Endometrial microvascular endothelial cells (primary cell): ENCODE data around the gene SLC35E1. TPM values are rescaled to one million over a fixed set of nuclear protein-coding genes. Genes with fewer than 3 reads are reported as not detected.

Experiments
- in situ Hi-C: cut with HindIII; loops from 2 replicates; pipeline ENCODE4 v1.10.0; 2017; ENCODE audit warnings: low sequenced_read_pairs, low pct_unique_long_range_greater_than_20kb; ENCODE audit errors: inconsistent ontology term
- total RNA-seq: library from RNA; depleted of rRNA; stranded (reverse); fragments of >200 nt; gene quantifications from one replicate; pipeline ENCODE4 v1.2.3, GENCODE V29; 2015; ENCODE audit errors: inconsistent ontology term

Gene SLC35E1
- 31.7 TPM for total RNA-seq

DNA sequence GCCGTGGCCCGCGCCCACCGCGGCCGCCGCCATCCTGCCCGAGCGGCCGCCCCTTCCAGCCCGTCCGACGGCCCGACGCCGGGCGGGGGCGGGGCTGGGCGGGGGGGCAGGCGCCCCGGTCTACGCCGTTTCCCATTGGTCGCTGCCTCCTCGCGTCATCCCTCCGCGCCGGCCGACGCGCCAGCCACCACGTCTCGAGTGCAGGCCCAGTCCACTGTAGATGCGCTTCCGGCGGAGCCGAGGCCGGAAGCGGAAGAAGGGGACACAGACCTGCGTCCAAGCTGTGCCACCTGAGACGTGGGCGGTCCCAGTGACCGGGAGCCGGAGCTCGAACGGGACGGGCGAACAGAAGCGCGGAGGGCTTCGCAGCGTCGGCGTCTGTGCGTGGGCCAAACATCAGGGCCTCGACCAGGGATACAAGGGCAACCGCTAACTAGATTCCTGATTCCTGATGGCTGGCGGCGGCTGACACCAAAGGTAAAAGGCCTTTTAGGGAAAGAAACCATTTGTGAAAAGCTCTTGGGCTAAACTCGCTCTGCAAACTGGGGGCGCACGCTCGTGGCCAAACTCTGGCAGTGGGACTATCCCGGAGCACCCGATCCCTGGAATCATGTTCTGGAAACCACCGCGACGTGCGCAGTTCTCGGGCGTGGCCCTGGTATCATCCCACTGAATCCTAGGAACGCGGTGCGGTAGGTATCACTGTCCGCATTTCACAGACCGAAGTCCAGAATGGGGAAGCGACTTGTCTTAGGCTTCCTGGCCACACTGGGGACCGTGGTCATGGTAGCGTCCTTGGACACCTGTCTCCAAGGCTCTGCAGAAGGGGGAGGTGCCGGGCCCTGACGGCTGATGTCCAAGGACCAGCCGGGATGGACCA, at the start of gene SLC35E1:
Gene SLC35E1 (minus strand): TSS at position 84 of the 880 bp plus-strand sequence. CDS start 51 bp downstream, at position 33.
- in situ Hi-C loops: no loop called here

DNA sequence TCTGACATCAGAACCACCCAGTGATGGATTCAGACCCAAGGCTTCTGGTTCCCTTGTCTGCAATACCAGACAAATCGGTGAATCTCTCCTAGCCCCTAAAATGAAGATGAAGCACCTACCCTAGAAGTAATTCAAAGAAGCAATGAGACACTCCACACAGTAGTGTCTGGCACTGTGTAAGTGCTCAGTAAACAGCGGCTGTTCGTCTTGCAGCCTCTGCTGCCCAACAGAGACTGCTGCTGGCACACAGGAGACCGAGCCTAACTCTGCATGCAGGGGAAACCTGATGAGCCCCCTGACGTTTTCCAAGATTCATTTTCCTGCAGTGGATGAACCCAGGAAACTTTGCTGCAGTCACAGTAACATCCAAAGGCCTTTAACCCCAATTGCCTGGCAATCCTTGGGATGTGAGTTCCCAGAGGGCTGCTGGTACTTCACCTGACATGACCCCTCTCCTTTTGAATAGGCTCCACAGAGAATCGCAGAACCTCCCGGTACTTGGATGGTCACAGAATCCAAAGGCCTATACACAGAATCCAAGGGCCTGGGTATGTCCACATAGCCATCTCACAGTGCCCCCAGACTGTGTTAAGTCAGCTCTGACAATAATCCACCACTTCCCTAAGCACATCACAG, 49.1 kb upstream of the SLC35E1 start:
- in situ Hi-C loops: no loop called here

DNA sequence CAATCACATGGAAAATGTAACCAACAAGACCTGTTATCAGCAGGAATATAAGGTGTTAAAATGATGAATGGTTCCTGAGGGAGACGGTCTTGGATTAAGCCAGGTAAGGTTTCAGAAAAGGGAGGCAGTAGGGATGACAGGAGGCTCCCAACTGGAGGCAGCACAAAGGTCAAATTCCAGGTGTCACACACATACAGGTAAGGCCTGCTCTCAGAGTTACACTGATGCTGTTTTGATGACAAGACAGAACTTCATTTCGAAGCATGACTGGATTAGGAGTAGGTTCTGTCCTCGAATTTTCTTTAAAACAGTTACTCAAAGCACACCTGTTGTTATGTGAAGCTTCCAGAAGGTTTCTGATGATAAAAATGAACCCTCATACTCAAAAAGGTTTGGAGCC, 48.4 kb upstream of the SLC35E1 start:
- in situ Hi-C loops: no loop called here

DNA sequence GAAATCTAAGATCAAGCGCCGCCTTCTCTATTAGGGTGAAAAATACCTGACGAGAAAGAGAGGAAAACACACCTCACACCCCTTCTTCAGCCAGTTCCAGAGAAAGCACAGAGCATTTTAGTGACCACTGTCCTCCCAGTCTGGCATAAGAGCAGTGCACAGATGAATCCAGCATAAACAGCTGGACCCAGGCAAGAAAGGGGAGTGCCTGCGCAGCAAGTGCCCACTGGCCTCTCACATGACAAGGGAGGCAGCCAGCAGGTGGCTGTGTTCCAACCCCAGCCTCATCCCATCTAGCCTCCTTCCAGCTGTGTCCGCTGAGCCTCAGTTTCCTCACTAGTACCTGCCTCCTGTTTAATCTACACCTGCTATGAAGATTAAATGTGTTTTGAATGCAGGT, 47.8 kb upstream of the SLC35E1 start:
- in situ Hi-C loops: no loop called here

DNA sequence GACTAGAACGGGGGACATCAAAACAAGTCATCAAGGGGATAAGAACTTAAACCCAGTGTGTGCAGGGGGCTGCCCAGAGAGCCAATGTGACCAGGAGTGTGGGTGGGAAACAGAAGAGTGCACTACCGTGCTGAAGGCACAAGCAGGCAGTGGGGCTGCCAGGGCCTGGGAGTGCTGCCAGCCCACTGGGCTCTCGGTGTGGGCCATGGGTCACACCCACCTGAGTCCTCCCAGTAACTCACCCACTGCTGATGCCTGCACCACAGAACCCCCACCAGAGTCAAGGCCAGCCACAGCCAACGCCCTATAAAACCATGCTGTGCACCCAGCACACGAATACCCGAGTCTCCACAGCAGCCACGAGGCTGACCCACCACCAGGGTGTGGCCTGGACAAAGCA, 47.2 kb upstream of the SLC35E1 start:
- in situ Hi-C loops: no loop called here

DNA sequence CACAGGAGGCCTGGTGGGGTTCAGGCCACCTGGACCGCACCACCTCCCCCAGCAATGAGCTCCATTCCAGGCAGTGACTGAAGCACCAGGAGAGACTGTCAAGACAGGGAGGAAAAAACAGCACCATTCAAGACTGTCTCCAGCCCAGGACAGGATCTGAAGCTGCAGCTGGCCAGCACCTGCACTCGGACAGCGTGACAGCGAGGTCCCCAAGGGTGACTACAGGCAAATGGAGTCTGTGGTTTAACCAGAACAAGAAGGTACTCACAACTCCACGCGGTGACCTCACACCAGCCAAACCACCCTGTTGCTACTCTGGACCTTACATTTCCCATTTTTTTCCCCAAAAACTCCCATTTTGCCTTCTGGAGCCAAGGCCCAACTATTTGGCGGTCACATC, 46.0 kb upstream of the SLC35E1 start:
- in situ Hi-C loops: no loop called here

DNA sequence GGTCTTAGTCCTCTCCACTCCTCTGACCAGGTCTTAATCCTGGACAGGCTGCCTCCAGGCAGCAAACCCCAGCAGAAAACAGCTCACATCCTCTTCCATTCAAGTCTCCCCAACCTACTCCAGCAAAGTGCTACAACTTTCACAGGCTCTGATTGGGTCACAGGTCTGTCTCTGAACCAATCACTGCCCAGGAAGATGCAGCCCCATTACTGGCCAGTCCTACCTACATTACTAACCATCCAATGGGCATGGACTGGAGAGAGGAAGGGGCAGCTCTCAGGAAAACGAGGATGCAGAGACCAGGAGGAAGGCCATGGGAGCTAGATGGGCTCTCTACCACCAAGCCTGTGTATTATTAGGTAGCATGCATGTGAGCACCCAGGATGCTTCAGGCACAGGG, 43.6 kb upstream of the SLC35E1 start:
- in situ Hi-C loops: no loop called here

DNA sequence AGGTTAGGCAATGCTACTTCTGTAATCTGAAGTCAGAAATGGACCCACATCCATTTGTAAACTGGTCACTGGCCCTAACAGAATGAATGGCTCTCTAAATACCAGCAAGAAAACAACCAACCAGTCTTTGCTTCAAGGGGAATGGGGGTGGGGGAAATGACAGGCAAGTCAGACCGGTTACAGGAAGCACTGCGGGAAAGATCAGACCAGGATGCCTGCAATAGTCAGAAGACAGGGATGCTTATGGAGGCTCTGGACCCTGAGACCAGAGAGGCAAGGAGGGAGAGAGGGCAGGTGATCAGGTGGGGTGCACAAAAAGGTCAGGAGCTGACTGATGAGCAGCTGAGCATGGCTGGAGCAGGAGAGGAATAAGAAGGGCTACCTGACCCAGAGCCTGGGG, 42.7 kb upstream of the SLC35E1 start:
- in situ Hi-C loops: no loop called here

DNA sequence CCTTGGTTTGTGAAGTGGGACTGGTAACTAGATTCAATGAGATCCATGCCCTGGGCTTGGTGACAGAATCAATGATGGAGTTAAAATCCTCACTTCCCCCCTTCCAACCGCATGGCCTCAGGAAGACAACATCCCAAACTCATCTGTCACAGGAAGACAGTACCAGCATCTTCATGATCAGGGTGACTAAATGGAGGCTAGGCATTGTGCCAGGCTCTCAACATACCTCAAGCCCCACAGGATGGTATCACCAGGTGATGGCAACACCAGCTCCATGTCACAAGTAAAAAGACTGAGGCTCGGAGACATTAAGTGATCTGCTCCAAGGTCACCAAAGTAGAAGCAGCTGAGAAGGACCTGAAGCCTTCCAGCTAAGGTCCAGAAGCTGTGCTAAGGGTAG, 41.6 kb upstream of the SLC35E1 start:
- in situ Hi-C loops: no loop called here

DNA sequence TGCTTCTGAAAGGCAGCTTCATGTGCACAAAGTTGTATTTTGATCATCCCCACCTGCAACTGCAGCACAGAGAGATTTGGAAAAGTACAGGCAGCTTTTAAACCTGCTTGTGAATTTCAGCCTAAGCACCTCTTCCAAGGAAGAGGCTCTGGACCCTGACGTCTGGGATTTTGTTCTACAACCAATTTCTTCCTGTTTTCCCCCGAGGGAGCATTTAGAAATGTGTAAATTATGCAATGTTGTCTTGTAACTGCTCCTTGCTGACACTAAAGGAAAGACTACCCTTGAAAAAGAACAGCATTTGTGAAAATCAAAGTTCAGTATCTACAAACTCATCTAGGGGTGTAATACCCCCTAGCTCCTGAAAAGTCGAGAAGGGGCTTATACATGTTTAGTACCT, 40.4 kb upstream of the SLC35E1 start:
- in situ Hi-C loops: no loop called here

DNA sequence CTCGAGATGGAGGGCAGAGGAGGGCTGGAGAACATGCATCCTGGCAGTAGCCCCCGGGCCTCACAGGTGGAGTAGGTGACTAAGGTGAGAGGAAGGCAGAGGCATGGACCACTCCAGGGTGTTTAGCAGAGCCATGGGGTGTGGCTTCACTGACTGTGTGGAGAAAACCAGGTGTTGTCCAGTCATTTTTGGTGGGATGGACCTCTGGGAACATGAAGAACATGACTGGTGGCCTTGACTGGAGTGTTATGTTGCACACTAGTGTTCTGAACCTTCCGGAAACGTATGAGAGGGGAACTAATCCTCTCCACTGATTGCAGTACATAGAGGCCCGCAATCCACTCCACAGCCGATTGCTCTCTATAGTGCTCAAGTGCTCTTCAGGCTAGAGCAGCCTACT, 38.9 kb upstream of the SLC35E1 start:
- in situ Hi-C loops: no loop called here

DNA sequence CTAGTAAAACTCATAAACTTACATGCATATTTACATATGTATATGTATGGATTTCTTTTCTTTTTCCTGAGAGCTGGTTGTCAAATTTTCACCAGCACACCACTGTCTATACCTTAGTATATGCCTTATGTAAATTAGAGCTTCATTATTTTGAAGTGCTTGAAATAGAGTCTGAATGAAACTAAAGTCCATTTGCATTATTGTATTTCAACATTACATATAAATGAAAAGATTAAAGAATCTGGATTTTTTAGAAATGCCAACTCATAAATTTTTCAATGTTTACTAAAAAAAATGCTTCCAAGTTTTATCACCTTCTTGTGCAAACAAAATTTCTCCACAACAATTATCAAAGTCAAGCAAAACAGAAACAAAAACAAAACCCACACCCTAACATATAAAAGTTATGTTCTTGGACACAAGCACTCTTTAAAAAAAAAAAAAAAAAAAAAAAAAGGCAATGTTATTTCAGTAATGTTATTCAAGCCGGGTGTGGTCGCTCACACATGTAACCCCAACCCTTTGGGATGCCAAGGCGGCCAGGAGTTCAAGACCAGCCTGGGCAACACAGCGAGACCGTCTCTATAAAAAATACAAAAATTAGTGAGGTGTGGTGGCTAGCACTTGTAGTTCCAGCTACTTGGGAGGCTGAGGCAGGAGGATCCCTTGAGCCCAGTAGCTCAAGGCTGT, 37.4 kb upstream of the SLC35E1 start:
- in situ Hi-C loops: no loop called here

DNA sequence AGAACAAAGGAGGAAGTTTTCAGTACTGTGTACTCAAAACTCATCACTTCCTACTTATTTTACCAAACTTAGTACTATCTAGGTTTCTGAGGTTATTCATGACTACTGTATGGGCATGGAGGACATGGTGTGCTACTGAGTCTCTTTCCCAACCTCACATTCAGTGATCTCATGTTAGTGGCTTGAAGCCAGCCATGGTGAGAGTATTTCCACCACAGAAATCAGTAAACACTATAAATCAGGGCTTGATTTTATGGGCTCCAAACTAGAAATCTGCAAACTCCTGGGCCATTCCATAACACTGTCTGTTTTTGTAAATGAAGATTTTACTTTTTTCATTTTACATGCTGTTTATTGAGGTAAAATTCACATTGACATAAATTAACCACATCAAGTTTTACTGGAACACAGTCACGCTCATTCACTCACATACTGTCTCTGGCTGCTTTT, 36.1 kb upstream of the SLC35E1 start:
- in situ Hi-C loops: no loop called here

DNA sequence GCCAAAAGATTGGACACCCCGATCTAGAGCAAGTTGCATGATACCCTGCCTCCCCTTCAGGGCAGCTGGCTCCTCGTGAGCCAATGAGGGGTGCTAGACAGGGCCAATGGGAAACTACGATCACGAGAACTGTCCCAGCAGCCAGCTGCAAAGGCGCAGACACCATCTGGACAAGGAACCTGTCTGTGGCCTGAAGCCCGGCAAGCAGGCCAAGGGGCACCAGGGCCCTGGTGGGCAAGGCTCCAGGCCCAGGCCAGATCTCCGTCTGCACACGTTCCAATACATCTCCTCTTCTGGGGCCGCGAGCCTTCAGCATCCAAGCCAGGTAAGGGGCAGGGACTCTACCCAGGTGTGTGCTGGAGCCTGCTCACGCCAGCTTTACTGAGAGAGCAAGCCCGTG, 35.6 kb upstream of the SLC35E1 start:
- in situ Hi-C loops: no loop called here

DNA sequence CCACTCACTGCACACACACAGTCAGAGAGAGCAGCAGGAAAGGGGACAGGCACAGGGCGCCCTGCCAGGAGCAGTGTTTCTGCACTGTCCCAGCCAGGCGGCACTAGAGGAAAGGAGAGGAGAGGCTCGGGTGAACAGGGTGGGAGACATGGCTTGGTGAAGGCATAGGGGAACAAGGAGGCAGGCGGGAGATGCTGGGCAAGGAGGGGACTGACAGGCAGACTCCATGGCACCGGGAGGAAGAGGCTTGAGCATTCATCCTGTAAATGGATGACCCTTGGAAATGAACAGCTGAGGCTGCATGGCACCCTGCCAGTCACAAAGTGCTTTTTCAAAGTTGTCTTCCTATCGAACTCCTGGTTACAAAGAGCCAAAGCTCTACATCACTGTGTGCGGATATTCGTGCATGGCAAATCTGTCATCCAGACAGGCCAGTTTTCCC, 33.4 kb upstream of the SLC35E1 start:
- in situ Hi-C loops: no loop called here

DNA sequence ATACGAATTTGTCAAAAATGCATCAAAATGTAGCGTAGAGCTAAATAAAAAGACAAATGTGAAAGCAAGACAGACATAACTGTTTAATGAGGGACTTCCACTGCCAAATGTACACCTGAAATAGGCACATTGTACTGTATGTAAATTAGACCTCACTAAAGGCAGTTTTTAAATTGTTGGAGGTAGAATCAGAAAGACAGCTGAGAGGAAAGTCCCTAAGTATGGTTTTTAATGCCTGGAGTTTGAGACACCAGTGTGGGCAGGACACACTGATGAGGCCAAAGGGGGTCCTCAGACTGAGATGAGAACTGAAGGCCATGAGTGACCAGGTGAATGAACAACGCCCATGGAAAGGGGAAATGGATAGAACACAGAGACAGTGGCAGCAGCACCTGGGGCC, 32.9 kb upstream of the SLC35E1 start:
- in situ Hi-C loops: no loop called here

DNA sequence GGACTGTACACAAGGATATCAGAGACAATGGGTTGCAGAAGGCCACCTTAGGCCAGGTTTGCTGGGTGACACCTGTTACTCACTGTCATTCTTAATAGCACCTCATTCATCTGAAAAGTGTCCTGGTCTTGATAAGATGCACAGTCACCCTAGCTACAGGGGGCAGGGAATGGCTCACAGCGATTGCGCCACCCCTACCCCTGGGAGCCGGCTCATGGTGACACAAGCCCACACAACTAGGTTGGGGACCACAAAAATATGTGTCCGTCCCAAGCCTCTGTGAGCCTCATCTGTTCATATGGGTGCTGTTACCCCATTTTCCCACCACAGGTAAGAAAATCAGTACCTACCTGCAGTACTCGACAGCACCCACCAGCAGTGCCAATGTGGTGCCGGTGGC, 32.4 kb upstream of the SLC35E1 start:
- in situ Hi-C loops: no loop called here

DNA sequence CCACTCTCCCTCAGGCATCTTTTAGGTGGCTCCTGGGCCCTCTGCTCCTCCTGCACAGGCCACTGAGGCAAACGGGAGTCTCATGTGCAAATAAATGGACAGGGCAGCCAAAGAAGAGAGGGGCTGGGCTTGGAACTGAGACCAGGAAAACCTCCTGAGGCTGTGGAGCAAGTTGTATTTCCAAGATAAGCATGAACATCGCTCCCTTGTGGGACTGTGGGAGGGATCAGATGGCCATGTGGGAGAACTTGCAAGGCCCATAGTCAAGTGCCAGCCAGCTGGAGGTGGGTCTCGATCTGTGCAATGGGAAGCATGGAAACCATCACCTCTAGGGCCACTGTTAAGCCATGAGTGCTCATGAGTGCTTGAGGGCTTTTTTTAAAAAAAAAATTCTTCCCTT, 30.9 kb upstream of the SLC35E1 start:
- in situ Hi-C loops: no loop called here

DNA sequence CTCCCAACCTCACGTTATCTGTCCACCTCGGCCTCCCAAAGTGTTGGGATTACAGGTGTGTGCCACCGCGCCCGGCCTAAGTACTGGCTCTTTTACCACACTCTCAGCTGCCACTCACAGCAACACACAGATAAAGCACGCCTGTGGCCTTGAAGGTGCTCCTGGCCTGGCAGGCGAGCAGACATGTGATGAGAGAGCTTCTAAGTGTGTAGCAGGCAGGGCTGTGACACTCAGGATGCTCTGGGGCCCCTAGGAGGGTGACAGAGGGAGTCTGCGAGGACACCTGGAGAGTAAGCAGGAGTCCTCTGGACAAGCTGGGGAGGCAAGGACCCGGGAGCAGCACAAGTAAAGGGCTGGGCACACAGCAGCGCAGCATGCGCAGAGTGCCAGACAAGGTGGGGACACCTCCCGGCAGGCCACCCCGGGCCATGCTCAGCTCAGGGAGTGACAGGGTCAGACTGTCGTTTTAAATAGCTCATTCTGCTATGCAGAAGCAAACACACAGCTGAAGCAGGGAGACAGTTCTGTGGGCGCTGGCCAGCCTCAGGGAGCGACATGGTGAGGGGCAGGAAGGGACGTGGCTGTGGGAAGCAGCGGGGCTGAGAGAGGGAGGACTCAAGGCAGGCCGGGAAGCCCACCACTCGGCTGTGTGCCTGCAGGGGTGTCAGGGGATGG, 29.3 kb upstream of the SLC35E1 start:
- in situ Hi-C loops: no loop called here
